Glutamatergic neuron (in vitro differentiated cells): ENCODE data around the gene MBD3L1. TPM values are rescaled to one million over a fixed set of nuclear protein-coding genes. Genes with fewer than 3 reads are reported as not detected.

Experiments
- DNase-seq: peaks from one replicate; pipeline ENCODE4 v3.0.0; 2022
- H3K27ac Mint-ChIP-seq: one replicate; pipeline ENCODE4 v1.8.0; 2020; ENCODE audit warnings: mild to moderate bottlenecking, mixed read lengths, inconsistent platforms; ENCODE audit not compliant: unreplicated experiment
- H3K27me3 Mint-ChIP-seq: one replicate; pipeline ENCODE4 v1.8.0; 2020; ENCODE audit warnings: mild to moderate bottlenecking, moderate library complexity, mixed read lengths, inconsistent platforms; ENCODE audit not compliant: unreplicated experiment
- H3K36me3 Mint-ChIP-seq: one replicate; pipeline ENCODE4 v1.8.0; 2020; ENCODE audit warnings: mild to moderate bottlenecking, mixed read lengths, inconsistent platforms; ENCODE audit not compliant: unreplicated experiment
- H3K4me1 Mint-ChIP-seq: one replicate; pipeline ENCODE4 v1.8.0; 2020; ENCODE audit warnings: mild to moderate bottlenecking, low read depth, mixed read lengths, inconsistent platforms; ENCODE audit not compliant: unreplicated experiment
- H3K4me3 Mint-ChIP-seq: one replicate; pipeline ENCODE4 v1.8.0; 2020; ENCODE audit warnings: mild to moderate bottlenecking, mixed read lengths, inconsistent platforms; ENCODE audit not compliant: unreplicated experiment
- H3K9me3 Mint-ChIP-seq: one replicate; pipeline ENCODE4 v1.8.0; 2020; ENCODE audit warnings: mild to moderate bottlenecking, moderate library complexity, mixed read lengths, inconsistent platforms; ENCODE audit not compliant: unreplicated experiment
- CTCF ChIP-seq: fragments of 200-600 bp; sonication (generic); IDR thresholded peaks from one replicate; pipeline ENCODE4 v1.5.0; 2021; ENCODE audit not compliant: partially characterized antibody, unreplicated experiment
- long read RNA-seq: library from polyadenylated mRNA; unstranded; transcript quantifications from one replicate; pipeline ENCODE4 v2.0.0, GENCODE V29; 2020; ENCODE audit not compliant: unreplicated experiment
- total RNA-seq: library from RNA; stranded (reverse); fragmentation: NEBNext Ultra II Directional; extraction: Animal tissue kit (Norgen Biotek cat#: 25700); gene quantifications from one replicate; pipeline ENCODE4 v1.2.1, GENCODE V29; 2021; ENCODE audit not compliant: unreplicated experiment

Gene MBD3L1
- total RNA-seq: not detected
- long read RNA-seq: 0 reads

- DNase-seq: peak; percentile 76
- Mint-ChIP-seq H3K9me3 (peaks cover 24% of the 10 kb centered on the region), H3K36me3 (peaks cover 10% of the 10 kb centered on the region), H3K27ac (no peak within 1 kb of the TSS), H3K27me3 (peaks cover 2% of the 10 kb centered on the region), H3K4me1 (no peaks in the 10 kb centered on the region), H3K4me3 (peak within 1 kb of the TSS; percentile 59)
- no peak for TF ChIP-seq CTCF
These were observed at the start of gene MBD3L1, which contains the start of gene ZNF558 for GRCh38 chr19:8832132-8833021. TSS of gene MBD3L1 (plus strand) at chr19:8832377. CDS start at chr19:8842679, 10,302 bp downstream. TSS of gene ZNF558 (minus strand) at chr19:8832304. CDS start at chr19:8822659, 9,645 bp downstream.

- Mint-ChIP-seq H3K36me3 (no peaks in the 10 kb centered on the region), H3K27me3 (no peaks in the 10 kb centered on the region), H3K27ac (no peak overlapping the region), H3K4me3 (no peak overlapping the region), H3K9me3 (peaks cover 4% of the 10 kb centered on the region), H3K4me1 (no peaks in the 10 kb centered on the region)
- no peak for DNase-seq
- no peak for TF ChIP-seq CTCF
These were observed 37.4 kb upstream of the MBD3L1 start for GRCh38 chr19:8794823-8795222.

- H3K4me3 Mint-ChIP-seq: no peak overlapping the region
- DNase-seq: no peak
- no peak for TF ChIP-seq CTCF
- no peak overlapping the region for H3K27ac Mint-ChIP-seq
- peaks cover 3% of the 10 kb centered on the region for H3K27me3 Mint-ChIP-seq
- H3K9me3 Mint-ChIP-seq: peaks cover 16% of the 10 kb centered on the region
- peaks cover 42% of the 10 kb centered on the region for H3K36me3 Mint-ChIP-seq
- no peaks in the 10 kb centered on the region for H3K4me1 Mint-ChIP-seq
These were observed 25.5 kb upstream of the MBD3L1 start for GRCh38 chr19:8806661-8807060.

GRCh38 chr19:8811315-8812172 lies 20.6 kb upstream of the MBD3L1 start:
- no peak for DNase-seq
- no peak for TF ChIP-seq CTCF
- Mint-ChIP-seq H3K27me3 (no peaks in the 10 kb centered on the region), H3K36me3 (peaks cover 45% of the 10 kb centered on the region), H3K4me3 (no peak overlapping the region), H3K27ac (no peak overlapping the region), H3K9me3 (peaks cover 9% of the 10 kb centered on the region), H3K4me1 (no peaks in the 10 kb centered on the region)
